BLaER1 treated with 17β-estradiol and CSF1 and Interleukin-3, amounts not matched to agents 10 nM and 100 nM (cell line): ENCODE results near the gene PMVK.

Experiments
- H3K27ac ChIP-seq, 11 experiments: shearing (Covaris generic); formaldehyde crosslinking; 2 replicates each; pipeline ENCODE4 v1.8.1; 2022
- H3K27me3 ChIP-seq, 11 experiments: shearing (Covaris generic); formaldehyde crosslinking; 2 replicates each; pipeline ENCODE4 v1.8.1; 2022
- H3K36me3 ChIP-seq, 11 experiments: shearing (Covaris generic); formaldehyde crosslinking; 2 replicates each; pipeline ENCODE4 v1.8.1; 2022
- H3K4me1 ChIP-seq, 10 experiments: shearing (Covaris generic); formaldehyde crosslinking; 2 replicates each; pipeline ENCODE4 v1.8.1; 2022
- H3K4me2 ChIP-seq, 11 experiments: shearing (Covaris generic); formaldehyde crosslinking; 2 replicates each; pipeline ENCODE4 v1.8.1; 2022
- H3K4me3 ChIP-seq, 10 experiments: shearing (Covaris generic); formaldehyde crosslinking; 2 replicates each; pipeline ENCODE4 v1.8.1; 2022
- H3K9ac ChIP-seq, 11 experiments: shearing (Covaris generic); formaldehyde crosslinking; 2 replicates each; pipeline ENCODE4 v1.8.1; 2022
- H3K9me3 ChIP-seq, 11 experiments: shearing (Covaris generic); formaldehyde crosslinking; replicated peaks in 1 of 11; 2 replicates each; pipeline ENCODE4 v1.8.1; 2022
- H4K20me1 ChIP-seq, 11 experiments: shearing (Covaris generic); formaldehyde crosslinking; 2 replicates each; pipeline ENCODE4 v1.8.1; 2022
- Cebpa-rat ChIP-seq, 11 experiments: shearing (Covaris generic); IDR thresholded peaks; 2 replicates each; pipeline ENCODE4 v1.8.1; 2022

Gene PMVK

GRCh38 chr1:154906621-154907081 is 29.9 kb downstream of the PMVK start:
- H3K4me2 ChIP-seq = no peak overlapping the region
- H3K36me3 ChIP-seq = peaks cover 0 to 5% (median 0%) of the 10 kb centered on the region in 11 experiments; a peak in 2 of 22 replicates
- no peak overlapping the region for H3K9ac ChIP-seq
- H3K27me3 ChIP-seq = no peaks in the 10 kb centered on the region
- H4K20me1 ChIP-seq = no peaks in the 10 kb centered on the region
- no peak for TF ChIP-seq Cebpa-rat (IDR thresholded peaks at IDR 0.05)
- no peaks in the 10 kb centered on the region for H3K4me1 ChIP-seq
- H3K9me3 ChIP-seq = peaks cover 21 to 37% (median 29%) of the 10 kb centered on the region in 11 experiments
- no peak overlapping the region for H3K27ac ChIP-seq
- H3K4me3 ChIP-seq = no peak overlapping the region

GRCh38 chr1:154902938-154903566 is 33.5 kb downstream of the PMVK start:
- Histone ChIP-seq H4K20me1 (no peaks in the 10 kb centered on the region), H3K9me3 (peaks cover 6 to 15% (median 9%) of the 10 kb centered on the region in 11 experiments), H3K36me3 (no peaks in the 10 kb centered on the region), H3K4me2 (no peak overlapping the region), H3K27ac (no peak overlapping the region), H3K27me3 (no peaks in the 10 kb centered on the region), H3K4me3 (no peak overlapping the region), H3K4me1 (no peaks in the 10 kb centered on the region), H3K9ac (no peak overlapping the region)
- no peak for TF ChIP-seq Cebpa-rat (IDR thresholded peaks at IDR 0.05)

- no peaks in the 10 kb centered on the region for H3K36me3 ChIP-seq
- H3K9me3 ChIP-seq = peaks cover 0 to under 1% (median 0%) of the 10 kb centered on the region in 11 experiments; a peak in 2 of 22 replicates
- no peak overlapping the region for H3K4me2 ChIP-seq
- no peak overlapping the region for H3K9ac ChIP-seq
- no peak overlapping the region for H3K4me3 ChIP-seq
- H3K27ac ChIP-seq = no peak overlapping the region
- H3K4me1 ChIP-seq = peaks cover 0 to 10% (median 8%) of the 10 kb centered on the region in 10 experiments; a peak in 12 of 20 replicates
- no peaks in the 10 kb centered on the region for H4K20me1 ChIP-seq
- no peak for TF ChIP-seq Cebpa-rat (IDR thresholded peaks at IDR 0.05)
- H3K27me3 ChIP-seq = no peaks in the 10 kb centered on the region
Observed at GRCh38 chr1:154901591-154901990, 34.9 kb downstream of the PMVK start.

- no peak overlapping the region for H3K27ac ChIP-seq
- no peaks in the 10 kb centered on the region for H3K27me3 ChIP-seq
- H3K9ac ChIP-seq = no peak overlapping the region
- H3K4me1 ChIP-seq = peaks cover 4 to 21% (median 16%) of the 10 kb centered on the region in 10 experiments; a peak in 18 of 20 replicates
- no peak overlapping the region for H3K4me2 ChIP-seq
- no peak for TF ChIP-seq Cebpa-rat (IDR thresholded peaks at IDR 0.05)
- no peaks in the 10 kb centered on the region for H3K36me3 ChIP-seq
- no peaks in the 10 kb centered on the region for H4K20me1 ChIP-seq
- H3K9me3 ChIP-seq = no peaks in the 10 kb centered on the region
- no peak overlapping the region for H3K4me3 ChIP-seq
Observed at GRCh38 chr1:154899041-154899440, 37.5 kb downstream of the PMVK start.

DNA sequence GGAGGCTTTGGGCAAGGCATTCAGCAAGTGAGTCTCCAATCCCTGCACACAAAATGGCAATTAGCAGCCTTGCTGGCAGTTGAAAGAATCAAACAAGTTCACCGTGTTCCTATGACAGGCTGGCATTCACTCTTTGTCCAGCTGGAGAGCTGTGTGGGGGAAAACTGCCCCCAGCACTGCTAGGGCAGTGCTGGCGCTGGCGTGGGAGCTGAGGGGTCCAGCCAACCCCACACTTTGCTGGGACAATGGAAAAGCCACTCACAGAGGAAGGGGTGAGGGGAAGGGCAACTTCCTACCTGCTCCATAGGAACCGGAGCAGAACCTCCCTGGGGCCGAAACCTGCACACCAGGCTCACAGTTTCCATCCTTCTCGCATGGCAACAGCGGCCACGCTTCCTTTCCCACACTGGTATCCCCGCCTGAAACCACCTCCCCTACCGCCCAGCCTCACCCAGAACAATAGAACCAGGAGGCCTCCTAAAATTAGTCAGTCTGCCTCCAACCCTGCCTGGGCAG is 39.7 kb downstream of the PMVK start:
- no peak overlapping the region for H3K9ac ChIP-seq
- H3K4me2 ChIP-seq = peak overlapping the region in 8 of 11 experiments; percentile 24 to 44 (median 34); a peak in 14 of 22 replicates
- H3K27me3 ChIP-seq = no peaks in the 10 kb centered on the region
- no peaks in the 10 kb centered on the region for H4K20me1 ChIP-seq
- H3K9me3 ChIP-seq = peaks cover 0 to 4% (median 0%) of the 10 kb centered on the region in 11 experiments; a peak in 1 of 22 replicates
- no peak overlapping the region for H3K4me3 ChIP-seq
- no peaks in the 10 kb centered on the region for H3K36me3 ChIP-seq
- peaks cover 7 to 21% (median 16%) of the 10 kb centered on the region in 10 experiments; a peak in 18 of 20 replicates for H3K4me1 ChIP-seq
- H3K27ac ChIP-seq = no peak overlapping the region
- no peak for TF ChIP-seq Cebpa-rat (IDR thresholded peaks at IDR 0.05)

- H3K36me3 ChIP-seq = no peaks in the 10 kb centered on the region
- no peak for TF ChIP-seq Cebpa-rat (IDR thresholded peaks at IDR 0.05)
- H3K4me3 ChIP-seq = no peak overlapping the region
Observed at GRCh38 chr1:154895798-154896197, 40.7 kb downstream of the PMVK start.

GRCh38 chr1:154891452-154891851 is 45.1 kb downstream of the PMVK start:
- Histone ChIP-seq H3K4me1 (peaks cover 7 to 15% (median 12%) of the 10 kb centered on the region in 10 experiments; a peak in 18 of 20 replicates), H3K36me3 (no peaks in the 10 kb centered on the region), H3K27me3 (no peaks in the 10 kb centered on the region), H4K20me1 (no peaks in the 10 kb centered on the region), H3K4me2 (no peak overlapping the region), H3K27ac (no peak overlapping the region), H3K4me3 (no peak overlapping the region), H3K9ac (no peak overlapping the region), H3K9me3 (peaks cover 0 to 4% (median 0%) of the 10 kb centered on the region in 11 experiments; a peak in 1 of 22 replicates)
- no peak for TF ChIP-seq Cebpa-rat (IDR thresholded peaks at IDR 0.05)

More at GRCh38 chr1:154895798-154896197, 40.7 kb downstream of the PMVK start:
- peak overlapping the region in 1 of 11 experiments; percentile 38; a peak in 1 of 22 replicates for H3K27ac ChIP-seq
- H4K20me1 ChIP-seq = no peaks in the 10 kb centered on the region
- no peak overlapping the region for H3K9ac ChIP-seq
- H3K27me3 ChIP-seq = no peaks in the 10 kb centered on the region
- H3K4me2 ChIP-seq = peak overlapping the region in 10 of 11 experiments; percentile 17 to 44 (median 26); a peak in 14 of 22 replicates
- H3K4me1 ChIP-seq = peaks cover 7 to 21% (median 16%) of the 10 kb centered on the region in 10 experiments; a peak in 18 of 20 replicates
- peaks cover 0 to 4% (median 0%) of the 10 kb centered on the region in 11 experiments; a peak in 1 of 22 replicates for H3K9me3 ChIP-seq

- no peak overlapping the region for H3K9ac ChIP-seq
- no peaks in the 10 kb centered on the region for H3K36me3 ChIP-seq
- H3K27me3 ChIP-seq = no peaks in the 10 kb centered on the region
- H3K4me3 ChIP-seq = no peak overlapping the region
- TF ChIP-seq Cebpa-rat (IDR thresholded peaks at IDR 0.05) = no peak
- peaks cover 0 to 4% (median 0%) of the 10 kb centered on the region in 11 experiments; a peak in 1 of 22 replicates for H3K9me3 ChIP-seq
- H3K4me2 ChIP-seq = no peak overlapping the region
- H4K20me1 ChIP-seq = no peaks in the 10 kb centered on the region
- H3K27ac ChIP-seq = no peak overlapping the region
- H3K4me1 ChIP-seq = peaks cover 0 to 11% (median 8%) of the 10 kb centered on the region in 10 experiments; a peak in 16 of 20 replicates
Observed at GRCh38 chr1:154888757-154889156, 47.8 kb downstream of the PMVK start.

GRCh38 chr1:154886281-154887015 is 50.1 kb downstream of the PMVK start:
- no peaks in the 10 kb centered on the region for H3K9me3 ChIP-seq
- H3K4me3 ChIP-seq = no peak overlapping the region
- no peaks in the 10 kb centered on the region for H3K27me3 ChIP-seq
- H3K4me2 ChIP-seq = peak overlapping the region in 9 of 11 experiments; percentile 24 to 54 (median 34); a peak in 16 of 22 replicates
- no peak overlapping the region for H3K9ac ChIP-seq
- H3K4me1 ChIP-seq = peaks cover 0 to 10% (median 8%) of the 10 kb centered on the region in 10 experiments; a peak in 16 of 20 replicates
- H3K27ac ChIP-seq = no peak overlapping the region
- no peaks in the 10 kb centered on the region for H3K36me3 ChIP-seq
- no peak for TF ChIP-seq Cebpa-rat (IDR thresholded peaks at IDR 0.05)
- H4K20me1 ChIP-seq = no peaks in the 10 kb centered on the region
